AG08395 (cell line): ENCODE data around the gene DISC1.

Source experiments
- DNase-seq: peaks from one replicate; pipeline ENCODE4 v3.0.0; 2012; ENCODE audit warnings: mixed read lengths, low spot score

The DISC1 gene

GRCh38 chr1:231855926-231856325, 229.3 kb downstream of the DISC1 start:
- no peak for DNase-seq

- DNase-seq: no peak
These were observed 229.8 kb downstream of the DISC1 start for GRCh38 chr1:231856426-231856825.

GRCh38 chr1:231856894-231857293, 230.3 kb downstream of the DISC1 start:
- no peak for DNase-seq

GRCh38 chr1:231857609-231858135, 231.1 kb downstream of the DISC1 start:
- DNase-seq: no peak

GRCh38 chr1:231860221-231861088, 233.9 kb downstream of the DISC1 start:
- no peak for DNase-seq

GRCh38 chr1:231861541-231862481, 235.2 kb downstream of the DISC1 start:
- peak; percentile 55 for DNase-seq

GRCh38 chr1:231862611-231863010, 236.0 kb downstream of the DISC1 start:
- no peak for DNase-seq

GRCh38 chr1:231865331-231865730, 238.7 kb downstream of the DISC1 start:
- no peak for DNase-seq

- DNase-seq: peak; percentile 68
These were observed 240.1 kb downstream of the DISC1 start for GRCh38 chr1:231866392-231867331.

GRCh38 chr1:231867607-231868006, 241.0 kb downstream of the DISC1 start:
- DNase-seq: no peak

GRCh38 chr1:231869364-231869763, 242.8 kb downstream of the DISC1 start:
- DNase-seq: no peak

- DNase-seq: no peak
These were observed 244.9 kb downstream of the DISC1 start for GRCh38 chr1:231871471-231871870.

- no peak for DNase-seq
These were observed 245.3 kb downstream of the DISC1 start for GRCh38 chr1:231871878-231872277.

GRCh38 chr1:231872461-231872910, 245.9 kb downstream of the DISC1 start:
- peak; percentile 64 for DNase-seq

- DNase-seq: no peak
These were observed 252.1 kb downstream of the DISC1 start for GRCh38 chr1:231878737-231879136.

GRCh38 chr1:231879296-231879695, 252.7 kb downstream of the DISC1 start:
- no peak for DNase-seq

GRCh38 chr1:231882333-231882732, 255.7 kb downstream of the DISC1 start:
- no peak for DNase-seq

GRCh38 chr1:231882790-231883189, 256.2 kb downstream of the DISC1 start:
- no peak for DNase-seq

- no peak for DNase-seq
These were observed 256.8 kb downstream of the DISC1 start for GRCh38 chr1:231883382-231883781.

- peak; percentile 20 for DNase-seq
These were observed 258.7 kb downstream of the DISC1 start for GRCh38 chr1:231885209-231885854.

GRCh38 chr1:231887166-231887565, 260.6 kb downstream of the DISC1 start:
- DNase-seq: no peak
